Measurements from ENCODE around the gene CLINT1. TPM values are rescaled to one million over a fixed set of nuclear protein-coding genes. Genes with fewer than 3 reads are reported as not detected.

CLINT1 gene
- total RNA-seq, 4 donors from 2014 or later: 77.4 to 124 (median 85.5) TPM

GRCh38 chr5:157819502-157820115 is 39.3 kb downstream of the CLINT1 start:
- Histone ChIP-seq H3K4me1 (peaks cover 27 to 34% of the 10 kb centered on the region in 2 donors), H3K36me3 (peaks cover 0 to 10% of the 10 kb centered on the region in 2 donors), H3K4me3 (no peak overlapping the region), H3K27ac (peak overlapping the region; percentile 39 to 55 (median 46)), H3K27me3 (no peaks in the 10 kb centered on the region), H3K9me3 (no peaks in the 10 kb centered on the region)
- TF ChIP-seq CTCF (IDR thresholded peaks at IDR 0.05 in 4 of 5, conservative IDR thresholded peaks at IDR 0.05 in 1 of 5) (no peak), POLR2A (IDR thresholded peaks at IDR 0.05) (no peak)
- no peak for DNase-seq
- in situ Hi-C loops (cut with MboI; ENCODE audit: low sequenced_read_pairs in 4 of 4) (loop anchor here (5.0 to 25.0 kb wide), 4 partner anchors 125 to 1318 kb away; no protein-coding TSS in a partner anchor), intact Hi-C loops (cut with DNase I; ENCODE audit: low total_unique reads) (loop anchor here (2.0 to 10.0 kb wide), 2 partner anchors 39 to 1285 kb away; partner anchors contain the start of gene CLINT1)
- ATAC-seq: no peak

GRCh38 chr5:157818368-157818767 is 40.6 kb downstream of the CLINT1 start:
- peaks cover 27 to 34% of the 10 kb centered on the region in 2 donors for H3K4me1 ChIP-seq
- no peak for ATAC-seq
- no peak for TF ChIP-seq CTCF (IDR thresholded peaks at IDR 0.05 in 4 of 5, conservative IDR thresholded peaks at IDR 0.05 in 1 of 5)
- in situ Hi-C loops (cut with MboI; ENCODE audit: low sequenced_read_pairs in 4 of 4) (loop anchor here in 3 of 4 donors (10.0 to 25.0 kb wide), 3 partner anchors 126 to 1319 kb away; no protein-coding TSS in a partner anchor), intact Hi-C loops (cut with DNase I; ENCODE audit: low total_unique reads) (no loop called here)
- no peak overlapping the region for H3K4me3 ChIP-seq
- no peak overlapping the region for H3K27ac ChIP-seq
- H3K9me3 ChIP-seq: no peaks in the 10 kb centered on the region
- peaks cover 0 to 18% of the 10 kb centered on the region in 2 donors for H3K36me3 ChIP-seq
- no peaks in the 10 kb centered on the region for H3K27me3 ChIP-seq
- DNase-seq: no peak

- Histone ChIP-seq H3K27me3 (no peaks in the 10 kb centered on the region), H3K27ac (no peak overlapping the region), H3K36me3 (peaks cover 0 to 22% of the 10 kb centered on the region in 2 donors), H3K9me3 (no peaks in the 10 kb centered on the region), H3K4me1 (peaks cover 27 to 33% of the 10 kb centered on the region in 2 donors), H3K4me3 (no peak overlapping the region)
- in situ Hi-C loops (cut with MboI; ENCODE audit: low sequenced_read_pairs in 4 of 4): loop anchor here in 3 of 4 donors (10.0 to 25.0 kb wide), 3 partner anchors 127 to 1319 kb away; no protein-coding TSS in a partner anchor
- no peak for ATAC-seq
- no peak for TF ChIP-seq CTCF (IDR thresholded peaks at IDR 0.05 in 4 of 5, conservative IDR thresholded peaks at IDR 0.05 in 1 of 5)
- DNase-seq: no peak
- intact Hi-C loops (cut with DNase I; ENCODE audit: low total_unique reads): loop anchor here (1.0 kb wide), 1 partner anchor 177 kb away; no protein-coding TSS in a partner anchor
Observed at GRCh38 chr5:157817928-157818327, 41.0 kb downstream of the CLINT1 start.

GRCh38 chr5:157817387-157817702 is 41.6 kb downstream of the CLINT1 start:
- TF ChIP-seq POLR2A (IDR thresholded peaks at IDR 0.05): no peak
- intact Hi-C loops (cut with DNase I; ENCODE audit: low total_unique reads) (loop anchor here (1.0 kb wide), 1 partner anchor 178 kb away; no protein-coding TSS in a partner anchor), in situ Hi-C loops (cut with MboI; ENCODE audit: low sequenced_read_pairs in 4 of 4) (loop anchor here in 3 of 4 donors (10.0 to 25.0 kb wide), 3 partner anchors 127 to 1320 kb away; no protein-coding TSS in a partner anchor)
- H3K9me3 ChIP-seq: no peaks in the 10 kb centered on the region
- no peak overlapping the region for H3K4me3 ChIP-seq
- ATAC-seq (no peak), DNase-seq (no peak)
- peaks cover 0 to 28% of the 10 kb centered on the region in 2 donors for H3K36me3 ChIP-seq
- no peaks in the 10 kb centered on the region for H3K27me3 ChIP-seq
- H3K27ac ChIP-seq: no peak overlapping the region
- peaks cover 27 to 29% of the 10 kb centered on the region in 2 donors for H3K4me1 ChIP-seq

GRCh38 chr5:157816682-157817386 is 42.1 kb downstream of the CLINT1 start:
- intact Hi-C loops (cut with DNase I; ENCODE audit: low total_unique reads): loop anchor here (1.0 kb wide), 2 partner anchors 131 to 178 kb away; no protein-coding TSS in a partner anchor
- in situ Hi-C loops (cut with MboI; ENCODE audit: low sequenced_read_pairs in 4 of 4): loop anchor here in 3 of 4 donors (10.0 to 25.0 kb wide), 3 partner anchors 128 to 1320 kb away; no protein-coding TSS in a partner anchor
- H3K4me1 ChIP-seq: peaks cover 27 to 29% of the 10 kb centered on the region in 2 donors

More at GRCh38 chr5:157816682-157817386, 42.1 kb downstream of the CLINT1 start:
- H3K27ac ChIP-seq: no peak overlapping the region
- peak; percentile 24 to 75 (median 67) for TF ChIP-seq CTCF (IDR thresholded peaks at IDR 0.05 in 4 of 5, conservative IDR thresholded peaks at IDR 0.05 in 1 of 5)
- no peak for TF ChIP-seq POLR2A (IDR thresholded peaks at IDR 0.05)
- H3K4me3 ChIP-seq: no peak overlapping the region
- H3K36me3 ChIP-seq: peaks cover 0 to 33% of the 10 kb centered on the region in 2 donors
- H3K9me3 ChIP-seq: no peaks in the 10 kb centered on the region
- DNase-seq: no peak
- ATAC-seq: no peak
- H3K27me3 ChIP-seq: no peaks in the 10 kb centered on the region

Measured in gastrocnemius medialis (tissue), 4 donors.